Keratinocyte (primary cell): ENCODE data around the gene ZNF423. TPM values are rescaled to one million over a fixed set of nuclear protein-coding genes. Genes with fewer than 3 reads are reported as not detected.

Experiments
- DNase-seq: peaks from one replicate; pipeline ENCODE4 v3.0.0-alpha.2; 2011; ENCODE audit warnings: low read depth, missing footprints, low spot score
- FAIRE-seq: peaks from 2 replicates; lab custom pipeline; 2011; peaks lifted over from hg19 to GRCh38; lab: Jason Lieb, UNC
- H2AFZ ChIP-seq: 2 replicates; pipeline ENCODE4 v1.6.0; 2012; ENCODE audit warnings: low read length, control low read depth, inconsistent platforms; ENCODE audit not compliant: control insufficient read depth
- H3K27ac ChIP-seq: 2 replicates; pipeline ENCODE4 v1.5.1; 2011; ENCODE audit warnings: low read length; ENCODE audit not compliant: control insufficient read depth, insufficient read depth
- H3K27me3 ChIP-seq: 3 replicates; pipeline ENCODE4 v1.6.0; 2011; ENCODE audit warnings: low read length; ENCODE audit not compliant: control insufficient read depth, insufficient read depth; ENCODE audit errors: extremely low read depth
- H3K36me3 ChIP-seq, 2 experiments: 2 replicates in 1 of 2; 3 replicates in 1 of 2; pipeline ENCODE4 v1.5.1; 2011; ENCODE audit warnings: low read length in 2 of 2, mild to moderate bottlenecking in 1 of 2; ENCODE audit not compliant: control insufficient read depth in 2 of 2, insufficient read depth in 2 of 2; ENCODE audit errors: extremely low read depth in 1 of 2
- H3K4me1 ChIP-seq: 3 replicates; pipeline ENCODE4 v1.5.1; 2011; ENCODE audit warnings: low read length; ENCODE audit not compliant: control insufficient read depth, insufficient read depth; ENCODE audit errors: extremely low read depth
- H3K4me2 ChIP-seq: 3 replicates; pipeline ENCODE4 v1.6.0; 2011; ENCODE audit warnings: low read depth, low read length; ENCODE audit not compliant: control insufficient read depth, insufficient read depth; ENCODE audit errors: extremely low read depth
- H3K4me3 ChIP-seq, 3 experiments: fragments of 200-600 bp in 1 of 3; sonication (generic) in 1 of 3; 2 replicates in 2 of 3; 3 replicates in 1 of 3; pipeline ENCODE4 v1.5.1; 2011 to 2016; ENCODE audit warnings: low read length in 3 of 3, mild to moderate bottlenecking in 3 of 3, control low read depth in 2 of 3, inconsistent platforms in 1 of 3, low read depth in 1 of 3, mixed read lengths in 1 of 3, mixed run types in 1 of 3, moderate library complexity in 1 of 3; ENCODE audit not compliant: control insufficient read depth in 2 of 3, insufficient read depth in 2 of 3; ENCODE audit errors: extremely low read depth in 1 of 3
- H3K79me2 ChIP-seq: 2 replicates; pipeline ENCODE4 v1.6.0; 2012; ENCODE audit warnings: low read length; ENCODE audit not compliant: control insufficient read depth, insufficient read depth
- H3K9ac ChIP-seq: 3 replicates; pipeline ENCODE4 v1.6.0; 2011; ENCODE audit warnings: low read length; ENCODE audit not compliant: control insufficient read depth, insufficient read depth; ENCODE audit errors: extremely low read depth
- H3K9me1 ChIP-seq: 3 replicates; pipeline ENCODE4 v1.6.0; 2011; ENCODE audit warnings: low read length; ENCODE audit not compliant: control insufficient read depth, insufficient read depth; ENCODE audit errors: extremely low read depth
- H3K9me3 ChIP-seq: 2 replicates; pipeline ENCODE4 v1.5.1; 2012; ENCODE audit warnings: low read depth, low read length; ENCODE audit not compliant: control insufficient read depth
- H4K20me1 ChIP-seq: 3 replicates; pipeline ENCODE4 v1.6.0; 2011; ENCODE audit warnings: low read length; ENCODE audit not compliant: control insufficient read depth, insufficient read depth; ENCODE audit errors: extremely low read depth
- EZH2 ChIP-seq: IDR thresholded peaks from one replicate; pipeline ENCODE4 v1.6.1; 2012; ENCODE audit warnings: inconsistent platforms, mild to moderate bottlenecking, low read length, moderate library complexity
- dilution Hi-C: fragments of 300-500 bp; cut with MboI; formaldehyde crosslinking; loops from one replicate; pipeline ENCODE4 v1.7.0; 2020; ENCODE audit warnings: low sequenced_read_pairs; ENCODE audit not compliant: extremely low pct_ligation_motif_present
- polyA plus RNA-seq, 5 experiments: library from polyadenylated mRNA; depleted of rRNA in 3 of 5; stranded (reverse) in 3 of 5; stranded (forward) in 1 of 5; unstranded in 1 of 5; fragments of >200 nt; gene quantifications; 1 replicate in 1 of 5; 2 replicates in 3 of 5; 3 replicates in 1 of 5; pipeline versions ENCODE4 v1.2.1 to v1.2.3, GENCODE V29; 2011 to 2012; ENCODE audit warnings: missing spikeins in 2 of 5, low read depth in 1 of 5, low replicate concordance in 1 of 5
- TF ChIP-seq, protein P1 (sequence below), 3 experiments: IDR thresholded peaks in 1 of 3; conservative IDR thresholded peaks in 1 of 3; optimal IDR thresholded peaks in 1 of 3; 2 replicates in 2 of 3; 3 replicates in 1 of 3; pipeline versions ENCODE3 to v1.5.1; 2011; ENCODE audit warnings: low read length in 3 of 3, mild to moderate bottlenecking in 3 of 3, moderate library complexity in 2 of 3, control low read depth in 1 of 3, inconsistent platforms in 1 of 3; ENCODE audit not compliant: insufficient read depth in 2 of 3; ENCODE audit errors: extremely low read depth in 1 of 3

ZNF423 gene
- polyA plus RNA-seq, 1 donor (not counting 4 experiments of a cell fraction or from before 2014, with no cell fraction given): 0.05 TPM

DNA sequence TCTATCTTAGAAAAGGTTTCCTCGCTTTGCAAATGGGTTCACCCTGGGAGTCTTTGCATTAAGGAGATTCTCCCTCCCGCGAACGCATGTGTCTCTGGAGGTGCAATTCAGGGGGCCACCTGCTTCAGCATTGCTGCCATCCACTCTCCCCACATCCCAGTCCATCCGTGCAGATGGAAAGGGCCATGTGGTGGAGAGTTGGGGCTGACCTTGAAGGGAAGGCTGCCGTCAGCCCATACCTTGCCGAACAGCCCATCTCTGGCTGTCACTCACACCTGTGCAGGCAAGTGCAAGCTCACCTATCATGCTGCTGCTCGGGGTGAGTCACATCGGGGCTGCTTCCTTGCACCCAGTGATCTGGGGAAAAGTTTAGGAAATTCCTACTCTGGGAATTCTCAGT, 106.1 kb downstream of the ZNF423 start:
- Histone ChIP-seq H3K27me3 (no peaks in the 10 kb centered on the region), H3K4me3 (no peak overlapping the region), H2AFZ (no peak overlapping the region), H3K4me2 (no peak overlapping the region), H3K36me3 (no peaks in the 10 kb centered on the region), H3K79me2 (no peaks in the 10 kb centered on the region), H3K27ac (no peak overlapping the region), H3K4me1 (no peaks in the 10 kb centered on the region), H3K9ac (no peak overlapping the region), H3K9me3 (no peaks in the 10 kb centered on the region), H3K9me1 (no peaks in the 10 kb centered on the region), H4K20me1 (no peaks in the 10 kb centered on the region)
- FAIRE-seq: no peak
- TF ChIP-seq, protein P1, sequence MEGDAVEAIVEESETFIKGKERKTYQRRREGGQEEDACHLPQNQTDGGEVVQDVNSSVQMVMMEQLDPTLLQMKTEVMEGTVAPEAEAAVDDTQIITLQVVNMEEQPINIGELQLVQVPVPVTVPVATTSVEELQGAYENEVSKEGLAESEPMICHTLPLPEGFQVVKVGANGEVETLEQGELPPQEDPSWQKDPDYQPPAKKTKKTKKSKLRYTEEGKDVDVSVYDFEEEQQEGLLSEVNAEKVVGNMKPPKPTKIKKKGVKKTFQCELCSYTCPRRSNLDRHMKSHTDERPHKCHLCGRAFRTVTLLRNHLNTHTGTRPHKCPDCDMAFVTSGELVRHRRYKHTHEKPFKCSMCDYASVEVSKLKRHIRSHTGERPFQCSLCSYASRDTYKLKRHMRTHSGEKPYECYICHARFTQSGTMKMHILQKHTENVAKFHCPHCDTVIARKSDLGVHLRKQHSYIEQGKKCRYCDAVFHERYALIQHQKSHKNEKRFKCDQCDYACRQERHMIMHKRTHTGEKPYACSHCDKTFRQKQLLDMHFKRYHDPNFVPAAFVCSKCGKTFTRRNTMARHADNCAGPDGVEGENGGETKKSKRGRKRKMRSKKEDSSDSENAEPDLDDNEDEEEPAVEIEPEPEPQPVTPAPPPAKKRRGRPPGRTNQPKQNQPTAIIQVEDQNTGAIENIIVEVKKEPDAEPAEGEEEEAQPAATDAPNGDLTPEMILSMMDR (optimal IDR thresholded peaks at IDR 0.05 in 1 of 3, IDR thresholded peaks at IDR 0.05 in 1 of 3, conservative IDR thresholded peaks at IDR 0.05 in 1 of 3; ENCODE audit: extremely low read depth in 1 of 3, insufficient read depth in 2 of 3, low read length in 3 of 3): no peak
- no peak for TF ChIP-seq EZH2
- dilution Hi-C loops: no loop called here
- DNase-seq: no peak

DNA sequence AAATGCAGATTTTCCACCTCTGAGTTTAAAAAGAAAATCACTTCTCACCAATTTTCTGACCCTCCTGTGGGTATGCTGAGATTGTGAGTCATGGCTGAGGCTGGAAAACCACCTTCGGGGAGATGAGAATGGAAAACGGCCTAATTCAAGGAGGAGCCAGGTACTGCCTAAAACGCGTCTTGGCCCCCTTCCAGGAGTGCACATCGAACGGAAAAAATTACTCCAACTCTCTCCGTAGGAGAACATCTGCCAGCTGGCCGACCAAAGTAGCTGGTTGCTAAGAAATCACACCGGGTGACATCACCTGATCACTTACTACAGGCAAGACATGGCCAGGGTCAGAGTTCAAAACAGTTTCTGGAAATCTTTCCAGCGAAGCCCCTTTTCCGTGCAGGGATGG, 107.6 kb downstream of the ZNF423 start:
- H3K9ac ChIP-seq: no peak overlapping the region
- DNase-seq: no peak
- FAIRE-seq: no peak
- H3K27ac ChIP-seq: no peak overlapping the region
- dilution Hi-C loops: no loop called here
- no peaks in the 10 kb centered on the region for H3K9me3 ChIP-seq
- H3K36me3 ChIP-seq: no peaks in the 10 kb centered on the region
- no peak overlapping the region for H3K4me3 ChIP-seq
- no peaks in the 10 kb centered on the region for H3K79me2 ChIP-seq
- no peak for TF ChIP-seq EZH2
- TF ChIP-seq, protein P1 (optimal IDR thresholded peaks at IDR 0.05 in 1 of 3, IDR thresholded peaks at IDR 0.05 in 1 of 3, conservative IDR thresholded peaks at IDR 0.05 in 1 of 3; ENCODE audit: extremely low read depth in 1 of 3, insufficient read depth in 2 of 3, low read length in 3 of 3): no peak
- H3K4me1 ChIP-seq: no peaks in the 10 kb centered on the region
- H3K9me1 ChIP-seq: no peaks in the 10 kb centered on the region
- H3K4me2 ChIP-seq: no peak overlapping the region
- no peak overlapping the region for H2AFZ ChIP-seq
- no peaks in the 10 kb centered on the region for H4K20me1 ChIP-seq
- no peaks in the 10 kb centered on the region for H3K27me3 ChIP-seq
